Mammary epithelial cell (primary cell): Measurements from ENCODE around the gene DPYSL5.

Experiments used
- CTCF ChIP-seq, 2 donors: IDR thresholded peaks in 1 of 2; conservative IDR thresholded peaks in 1 of 2; 2 replicates each; pipeline ENCODE4 v1.5.1; 2011 to 2012; ENCODE audit warnings: inconsistent platforms in 2 of 2, low read length in 2 of 2, mild to moderate bottlenecking in 2 of 2, control low read depth in 1 of 2, low read depth in 1 of 2; ENCODE audit not compliant: insufficient read depth in 1 of 2; ENCODE audit errors: extremely low read depth in 1 of 2
- EZH2 ChIP-seq: IDR thresholded peaks from 2 replicates; pipeline ENCODE4 v1.6.1; 2012; ENCODE audit warnings: low read length, inconsistent platforms, borderline replicate concordance

- TF ChIP-seq EZH2 (no peak), CTCF (conservative IDR thresholded peaks at IDR 0.05 in 1 of 2, IDR thresholded peaks at IDR 0.05 in 1 of 2; ENCODE audit: extremely low read depth in 1 of 2, insufficient read depth in 1 of 2, low read depth in 1 of 2, low read length in 2 of 2) (no peak)
These were observed 130.2 kb downstream of the DPYSL5 start for GRCh38 chr2:26978061-26978596.
